Colonic mucosa (tissue), 4 donors: Measurements from ENCODE around the gene DISC1. TPM values are rescaled to one million over a fixed set of nuclear protein-coding genes. Genes with fewer than 3 reads are reported as not detected.

Source experiments
- DNase-seq: peaks from one replicate; pipeline ENCODE4 v3.0.0-alpha.2; 2020
- H3K27ac ChIP-seq: fragments of 200-600 bp; one replicate; pipeline ENCODE4 v1.8.0; 2021
- H3K27me3 ChIP-seq: fragments of 200-600 bp; one replicate; pipeline ENCODE4 v1.8.0; 2021
- H3K36me3 ChIP-seq: fragments of 200-600 bp; one replicate; pipeline ENCODE4 v1.8.0; 2021
- H3K4me1 ChIP-seq: fragments of 200-600 bp; one replicate; pipeline ENCODE4 v1.8.0; 2021; ENCODE audit warnings: mild to moderate bottlenecking
- H3K4me3 ChIP-seq: fragments of 200-600 bp; one replicate; pipeline ENCODE4 v1.8.0; 2021
- H3K9ac ChIP-seq, 2 donors: one replicate each; pipeline ENCODE4 v1.7.0; 2013; ENCODE audit warnings: control low read depth in 2 of 2, low read depth in 2 of 2, low read length in 2 of 2
- H3K9me3 ChIP-seq: fragments of 200-600 bp; one replicate; pipeline ENCODE4 v1.8.0; 2021
- CTCF ChIP-seq: fragments of 200-600 bp; IDR thresholded peaks from one replicate; pipeline ENCODE4 v1.8.0; 2022; ENCODE audit warnings: antibody characterized with exemption, mild to moderate bottlenecking
- intact Hi-C: fragments of 100-400 bp; cut with DNase I; formaldehyde crosslinking; loops from one replicate; pipeline ENCODE4 v1.14.1; 2022
- total RNA-seq, 2 donors: library from RNA; stranded (reverse); fragmentation: NEBNext Ultra II Directional in 1 of 2; extraction: Animal tissue kit (Norgen Biotek cat#: 25700) in 1 of 2; gene quantifications; one replicate each; pipeline ENCODE4 v1.2.1, GENCODE V29; 2021
- donor health status: healthy.
- donor health status: DM: no; HTN: no; CAD: no.
- donor health status: DM: no; HTN: no; CAD: no.

Gene DISC1
- total RNA-seq, 2 donors from 2014 or later: 3.4 to 5.3 TPM

- H3K27me3 ChIP-seq: no peaks in the 10 kb centered on the region
- no peak overlapping the region for H3K27ac ChIP-seq
- no peak overlapping the region for H3K9ac ChIP-seq
- no peaks in the 10 kb centered on the region for H3K36me3 ChIP-seq
- no peaks in the 10 kb centered on the region for H3K9me3 ChIP-seq
- intact Hi-C loops: no loop called here
- TF ChIP-seq CTCF: no peak
- no peak overlapping the region for H3K4me3 ChIP-seq
- no peak for DNase-seq
- no peaks in the 10 kb centered on the region for H3K4me1 ChIP-seq
These were observed 54.4 kb downstream of the DISC1 start for GRCh38 chr1:231681006-231681405.

GRCh38 chr1:231682779-231683178 is 56.2 kb downstream of the DISC1 start:
- H3K4me1 ChIP-seq: no peaks in the 10 kb centered on the region
- intact Hi-C loops: no loop called here
- TF ChIP-seq CTCF: no peak

GRCh38 chr1:231683439-231684165 is 57.0 kb downstream of the DISC1 start:
- intact Hi-C loops: no loop called here
- H3K9me3 ChIP-seq: no peaks in the 10 kb centered on the region
- H3K4me1 ChIP-seq: no peaks in the 10 kb centered on the region
- H3K4me3 ChIP-seq: no peak overlapping the region
- H3K36me3 ChIP-seq: no peaks in the 10 kb centered on the region
- no peaks in the 10 kb centered on the region for H3K27me3 ChIP-seq
- TF ChIP-seq CTCF: no peak
- DNase-seq: no peak
- H3K9ac ChIP-seq: no peak overlapping the region
- peak overlapping the region; percentile 37 for H3K27ac ChIP-seq

More at GRCh38 chr1:231682779-231683178, 56.2 kb downstream of the DISC1 start:
- Histone ChIP-seq H3K9me3 (no peaks in the 10 kb centered on the region), H3K36me3 (no peaks in the 10 kb centered on the region), H3K27me3 (no peaks in the 10 kb centered on the region), H3K27ac (no peak overlapping the region), H3K4me3 (no peak overlapping the region), H3K9ac (no peak overlapping the region)
- no peak for DNase-seq

GRCh38 chr1:231684356-231685244 is 58.0 kb downstream of the DISC1 start:
- no peaks in the 10 kb centered on the region for H3K9me3 ChIP-seq
- H3K4me3 ChIP-seq: no peak overlapping the region
- H3K36me3 ChIP-seq: no peaks in the 10 kb centered on the region
- peak overlapping the region; percentile 37 for H3K27ac ChIP-seq
- peak; percentile 59 for DNase-seq
- no peak for TF ChIP-seq CTCF
- no peaks in the 10 kb centered on the region for H3K27me3 ChIP-seq
- no peak overlapping the region for H3K9ac ChIP-seq
- no peaks in the 10 kb centered on the region for H3K4me1 ChIP-seq
- intact Hi-C loops: no loop called here

GRCh38 chr1:231686384-231686783 is 59.8 kb downstream of the DISC1 start:
- Histone ChIP-seq H3K4me1 (no peaks in the 10 kb centered on the region), H3K9me3 (no peaks in the 10 kb centered on the region), H3K4me3 (no peak overlapping the region), H3K27me3 (no peaks in the 10 kb centered on the region), H3K27ac (no peak overlapping the region), H3K36me3 (no peaks in the 10 kb centered on the region), H3K9ac (no peak overlapping the region)
- TF ChIP-seq CTCF: no peak
- DNase-seq: no peak
- intact Hi-C loops: no loop called here
